Fibroblast of lung (primary cell): Measurements from ENCODE around the gene KIF16B. TPM values are rescaled to one million over a fixed set of nuclear protein-coding genes. Genes with fewer than 3 reads are reported as not detected.

Experiments used
- DNase-seq, 2 donors: peaks; one replicate each; pipeline versions ENCODE4 v3.0.0 to v3.0.0-alpha.2; 2010; ENCODE audit warnings: low read depth in 2 of 2
- H2AFZ ChIP-seq: 2 replicates; pipeline ENCODE4 v1.5.1; 2012; ENCODE audit warnings: low read length, control low read depth, inconsistent platforms
- H3K27ac ChIP-seq: 2 replicates; pipeline ENCODE4 v1.5.1; 2011; ENCODE audit warnings: low read length, control low read depth; ENCODE audit not compliant: insufficient read depth
- H3K27me3 ChIP-seq: 2 replicates; pipeline ENCODE4 v1.5.1; 2011; ENCODE audit warnings: mild to moderate bottlenecking, low read length; ENCODE audit not compliant: control insufficient read depth, insufficient read depth
- H3K36me3 ChIP-seq: 2 replicates; pipeline ENCODE4 v1.5.1; 2011; ENCODE audit warnings: low read length; ENCODE audit not compliant: control insufficient read depth, insufficient read depth
- H3K4me1 ChIP-seq: 2 replicates; pipeline ENCODE4 v1.5.1; 2011; ENCODE audit warnings: low read length; ENCODE audit not compliant: control insufficient read depth, insufficient read depth; ENCODE audit errors: extremely low read depth
- H3K4me2 ChIP-seq: 2 replicates; pipeline ENCODE4 v1.5.1; 2011; ENCODE audit warnings: low read length, control low read depth; ENCODE audit not compliant: insufficient read depth; ENCODE audit errors: extremely low read depth
- H3K4me3 ChIP-seq, 4 experiments: fragments of 200-600 bp in 1 of 4; sonication (generic) in 1 of 4; replicated peaks in 1 of 4; 2 replicates each; pipeline ENCODE4 v1.5.1; 2011 to 2016; ENCODE audit warnings: low read length in 4 of 4, low read depth in 3 of 4, mild to moderate bottlenecking in 3 of 4, control low read depth in 2 of 4, inconsistent platforms in 1 of 4, mixed read lengths in 1 of 4; ENCODE audit not compliant: insufficient read depth in 1 of 4; ENCODE audit errors: control extremely low read depth in 1 of 4
- H3K79me2 ChIP-seq: 2 replicates; pipeline ENCODE4 v1.5.1; 2012; ENCODE audit warnings: mild to moderate bottlenecking, low read length, inconsistent platforms; ENCODE audit not compliant: control insufficient read depth, insufficient read depth
- H3K9ac ChIP-seq: 2 replicates; pipeline ENCODE4 v1.5.1; 2011; ENCODE audit warnings: mild to moderate bottlenecking, low read length, control low read depth; ENCODE audit not compliant: insufficient read depth
- H3K9me3 ChIP-seq: 2 replicates; pipeline ENCODE4 v1.5.1; 2012; ENCODE audit warnings: low read depth, low read length; ENCODE audit not compliant: control insufficient read depth, insufficient read depth
- H4K20me1 ChIP-seq: 2 replicates; pipeline ENCODE4 v1.5.1; 2011; ENCODE audit warnings: low read length; ENCODE audit not compliant: control insufficient read depth, insufficient read depth; ENCODE audit errors: extremely low read depth
- EZH2 ChIP-seq: IDR thresholded peaks from 2 replicates; pipeline ENCODE4 v1.5.1; 2012; ENCODE audit warnings: low read length, control low read depth, mild to moderate bottlenecking; ENCODE audit errors: missing control alignments
- polyA plus RNA-seq, 2 donors: library from polyadenylated mRNA; depleted of rRNA in 1 of 2; stranded (reverse) in 1 of 2; unstranded in 1 of 2; fragments of >200 nt; gene quantifications; 2 replicates each; pipeline ENCODE4 v1.2.1, GENCODE V29; 2011 to 2012; ENCODE audit warnings: missing spikeins in 1 of 2
- total RNA-seq: library from RNA; depleted of rRNA; stranded (reverse); fragments of >200 nt; gene quantifications from 2 replicates; pipeline ENCODE4 v1.2.1, GENCODE V29; 2014
- TF ChIP-seq, protein P1 (sequence below), 2 donors: IDR thresholded peaks in 1 of 2; conservative IDR thresholded peaks in 1 of 2; 1 replicate in 1 of 2; 2 replicates in 1 of 2; pipeline ENCODE4 v1.5.1; 2011 to 2012; ENCODE audit warnings: low read length in 2 of 2, control low read depth in 1 of 2, inconsistent platforms in 1 of 2, low read depth in 1 of 2, mild to moderate bottlenecking in 1 of 2

KIF16B gene
- total and polyA plus RNA-seq, 2 donors (not counting 1 experiment from before 2014, with no cell fraction given), result 7.7 to 17.3 TPM

DNA sequence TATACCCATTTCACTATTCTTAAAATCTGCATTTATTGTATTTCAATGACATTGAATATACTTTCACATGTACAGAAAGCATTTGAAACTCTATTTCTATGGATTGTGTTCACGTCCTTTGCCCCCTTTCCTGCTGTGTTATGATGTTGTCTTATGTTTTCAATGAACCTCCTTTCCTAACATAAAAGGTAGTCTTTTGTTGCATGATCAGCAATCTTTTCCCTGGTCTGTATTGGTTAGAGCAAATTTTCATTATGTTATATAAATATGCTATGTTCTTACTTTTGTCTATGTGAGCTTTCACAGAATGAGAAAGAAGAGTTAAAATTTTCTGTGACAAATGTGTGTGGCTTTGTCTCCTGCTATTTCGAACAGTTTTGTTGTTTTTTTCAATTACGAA, 73.1 kb downstream of the KIF16B start:
- H3K79me2 ChIP-seq, result no peaks in the 10 kb centered on the region
- H3K4me2 ChIP-seq, result no peak overlapping the region
- no peaks in the 10 kb centered on the region for H3K27me3 ChIP-seq
- TF ChIP-seq EZH2, result no peak
- H2AFZ ChIP-seq, result no peak overlapping the region
- H3K9ac ChIP-seq, result no peak overlapping the region
- H4K20me1 ChIP-seq, result no peaks in the 10 kb centered on the region
- no peak overlapping the region for H3K4me3 ChIP-seq
- H3K9me3 ChIP-seq, result no peaks in the 10 kb centered on the region
- no peak for DNase-seq
- H3K4me1 ChIP-seq, result no peaks in the 10 kb centered on the region
- no peaks in the 10 kb centered on the region for H3K36me3 ChIP-seq
- H3K27ac ChIP-seq, result no peak overlapping the region

DNA sequence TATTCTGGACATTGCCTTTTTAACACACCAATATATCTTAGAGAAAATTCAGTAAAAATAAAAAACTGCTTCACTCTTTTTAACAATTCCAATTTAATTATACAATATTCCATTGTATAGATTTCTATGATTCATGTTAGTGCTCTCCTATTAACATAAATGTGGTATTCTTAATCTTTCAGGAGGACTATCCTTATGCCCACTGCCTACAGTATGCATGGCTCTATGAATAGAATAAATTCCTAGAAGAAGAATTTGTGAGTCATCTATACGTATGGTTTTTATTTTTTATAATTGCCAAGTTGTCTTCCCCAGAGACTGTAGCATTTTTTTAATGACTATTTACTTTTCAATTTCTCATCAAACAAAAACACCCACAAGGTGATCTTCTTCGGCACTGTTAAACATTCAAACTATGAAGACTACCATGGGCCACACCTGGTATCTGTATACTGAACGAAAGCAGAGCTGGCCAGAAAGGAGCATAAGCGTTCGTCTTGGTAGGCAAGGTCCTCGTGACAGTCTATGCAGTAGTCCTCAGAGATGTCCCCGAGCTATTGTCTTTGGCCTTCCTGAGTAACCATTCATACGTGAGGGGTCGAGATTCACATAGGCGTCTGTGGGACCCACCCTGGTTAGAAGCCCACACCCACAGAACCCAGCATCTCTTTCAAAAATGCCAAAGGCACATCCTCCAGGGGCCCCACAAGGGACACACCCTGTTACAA, 74.6 kb downstream of the KIF16B start:
- Histone ChIP-seq H3K27ac (no peak overlapping the region), H3K9ac (no peak overlapping the region), H3K27me3 (no peaks in the 10 kb centered on the region), H3K9me3 (no peaks in the 10 kb centered on the region), H3K79me2 (no peaks in the 10 kb centered on the region), H3K4me2 (no peak overlapping the region), H3K4me1 (no peaks in the 10 kb centered on the region), H3K36me3 (no peaks in the 10 kb centered on the region), H3K4me3 (no peak overlapping the region), H4K20me1 (no peaks in the 10 kb centered on the region), H2AFZ (no peak overlapping the region)
- no peak for DNase-seq
- TF ChIP-seq EZH2, result no peak
- TF ChIP-seq, protein P1, sequence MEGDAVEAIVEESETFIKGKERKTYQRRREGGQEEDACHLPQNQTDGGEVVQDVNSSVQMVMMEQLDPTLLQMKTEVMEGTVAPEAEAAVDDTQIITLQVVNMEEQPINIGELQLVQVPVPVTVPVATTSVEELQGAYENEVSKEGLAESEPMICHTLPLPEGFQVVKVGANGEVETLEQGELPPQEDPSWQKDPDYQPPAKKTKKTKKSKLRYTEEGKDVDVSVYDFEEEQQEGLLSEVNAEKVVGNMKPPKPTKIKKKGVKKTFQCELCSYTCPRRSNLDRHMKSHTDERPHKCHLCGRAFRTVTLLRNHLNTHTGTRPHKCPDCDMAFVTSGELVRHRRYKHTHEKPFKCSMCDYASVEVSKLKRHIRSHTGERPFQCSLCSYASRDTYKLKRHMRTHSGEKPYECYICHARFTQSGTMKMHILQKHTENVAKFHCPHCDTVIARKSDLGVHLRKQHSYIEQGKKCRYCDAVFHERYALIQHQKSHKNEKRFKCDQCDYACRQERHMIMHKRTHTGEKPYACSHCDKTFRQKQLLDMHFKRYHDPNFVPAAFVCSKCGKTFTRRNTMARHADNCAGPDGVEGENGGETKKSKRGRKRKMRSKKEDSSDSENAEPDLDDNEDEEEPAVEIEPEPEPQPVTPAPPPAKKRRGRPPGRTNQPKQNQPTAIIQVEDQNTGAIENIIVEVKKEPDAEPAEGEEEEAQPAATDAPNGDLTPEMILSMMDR (conservative IDR thresholded peaks at IDR 0.05 in 1 of 2, IDR thresholded peaks at IDR 0.05 in 1 of 2; ENCODE audit: low read depth in 1 of 2, low read length in 2 of 2), result no peak

DNA sequence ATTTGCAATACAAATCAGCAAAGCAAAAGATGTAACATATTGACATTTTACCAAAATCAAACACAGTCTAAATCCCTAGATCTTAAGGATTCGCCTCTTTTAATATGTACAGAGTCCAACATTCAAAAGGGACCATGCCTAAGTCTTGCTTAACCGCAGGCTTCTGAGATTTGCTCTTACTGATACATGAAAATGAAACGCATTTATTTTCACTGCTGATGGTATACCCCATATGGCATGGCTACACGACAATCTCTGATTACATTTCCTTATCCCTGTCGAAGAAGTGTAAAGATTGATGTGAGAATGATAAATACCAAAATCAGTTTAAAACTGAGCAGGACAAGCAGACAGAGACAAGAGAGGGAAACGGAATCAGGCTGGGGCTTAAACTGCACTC, 75.4 kb downstream of the KIF16B start:
- no peak overlapping the region for H2AFZ ChIP-seq
- no peaks in the 10 kb centered on the region for H3K79me2 ChIP-seq
- H3K36me3 ChIP-seq, result no peaks in the 10 kb centered on the region
- H3K4me1 ChIP-seq, result no peaks in the 10 kb centered on the region
- no peak overlapping the region for H3K4me3 ChIP-seq
- no peak overlapping the region for H3K4me2 ChIP-seq
- H3K27me3 ChIP-seq, result no peaks in the 10 kb centered on the region
- H3K9ac ChIP-seq, result no peak overlapping the region
- no peak overlapping the region for H3K27ac ChIP-seq
- no peaks in the 10 kb centered on the region for H3K9me3 ChIP-seq
- no peak for DNase-seq
- no peak for TF ChIP-seq EZH2
- TF ChIP-seq, protein P1 (conservative IDR thresholded peaks at IDR 0.05 in 1 of 2, IDR thresholded peaks at IDR 0.05 in 1 of 2; ENCODE audit: low read depth in 1 of 2, low read length in 2 of 2), result no peak
- H4K20me1 ChIP-seq, result no peaks in the 10 kb centered on the region
